GM19395 (cell line): ENCODE measurements around the gene CCL13.

Experiments
- ATAC-seq: cut with Tn5 transposase; IDR thresholded peaks from one replicate; pipeline ENCODE4 v1.9.1; 2021; ENCODE audit warnings: mild to moderate bottlenecking, moderate library complexity; ENCODE audit not compliant: unreplicated experiment

CCL13 gene

GRCh38 chr17:34383216-34383615 is 26.9 kb downstream of the CCL13 start:
- no peak for ATAC-seq

DNA sequence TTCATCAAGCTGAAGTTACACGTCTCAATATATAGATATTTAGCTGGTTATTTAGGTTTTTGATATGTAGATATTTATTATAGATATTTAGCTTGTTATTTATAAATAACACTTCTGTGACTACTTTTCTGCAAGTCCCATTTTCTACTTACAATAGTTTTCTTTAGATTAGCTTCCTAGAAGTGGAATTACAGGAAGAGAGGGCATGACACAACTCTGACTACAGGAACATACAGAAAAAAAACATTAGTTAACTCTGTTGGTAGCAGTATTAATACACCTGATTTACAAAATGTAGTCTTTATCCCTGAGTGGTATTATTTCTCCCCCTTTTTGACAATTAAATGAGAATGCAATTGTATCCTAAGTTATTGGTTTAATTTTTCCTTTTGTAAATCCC is 28.0 kb downstream of the CCL13 start:
- ATAC-seq: no peak

- no peak for ATAC-seq
Observed at GRCh38 chr17:34384822-34385605, 28.7 kb downstream of the CCL13 start.

DNA sequence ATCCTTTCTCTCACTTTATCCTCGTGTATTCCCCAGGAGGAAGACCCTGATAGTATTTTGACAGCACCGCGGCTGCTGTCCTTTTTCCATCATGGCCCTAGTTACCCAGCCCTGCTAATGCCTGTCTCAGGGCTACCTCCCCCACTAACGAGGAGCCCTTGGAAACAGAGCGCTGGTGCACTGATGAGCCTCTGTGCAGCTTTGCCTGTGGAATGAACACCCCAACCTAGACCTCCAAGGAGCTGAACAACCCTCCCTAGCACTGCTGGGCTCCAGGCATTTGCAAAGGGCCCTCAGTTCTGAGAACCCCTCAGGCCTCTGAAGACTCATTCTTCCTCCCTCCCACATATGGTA is 30.0 kb downstream of the CCL13 start:
- ATAC-seq: no peak

- ATAC-seq: no peak
Observed at GRCh38 chr17:34386697-34387550, 30.6 kb downstream of the CCL13 start.

GRCh38 chr17:34387566-34387965 is 31.3 kb downstream of the CCL13 start:
- no peak for ATAC-seq

DNA sequence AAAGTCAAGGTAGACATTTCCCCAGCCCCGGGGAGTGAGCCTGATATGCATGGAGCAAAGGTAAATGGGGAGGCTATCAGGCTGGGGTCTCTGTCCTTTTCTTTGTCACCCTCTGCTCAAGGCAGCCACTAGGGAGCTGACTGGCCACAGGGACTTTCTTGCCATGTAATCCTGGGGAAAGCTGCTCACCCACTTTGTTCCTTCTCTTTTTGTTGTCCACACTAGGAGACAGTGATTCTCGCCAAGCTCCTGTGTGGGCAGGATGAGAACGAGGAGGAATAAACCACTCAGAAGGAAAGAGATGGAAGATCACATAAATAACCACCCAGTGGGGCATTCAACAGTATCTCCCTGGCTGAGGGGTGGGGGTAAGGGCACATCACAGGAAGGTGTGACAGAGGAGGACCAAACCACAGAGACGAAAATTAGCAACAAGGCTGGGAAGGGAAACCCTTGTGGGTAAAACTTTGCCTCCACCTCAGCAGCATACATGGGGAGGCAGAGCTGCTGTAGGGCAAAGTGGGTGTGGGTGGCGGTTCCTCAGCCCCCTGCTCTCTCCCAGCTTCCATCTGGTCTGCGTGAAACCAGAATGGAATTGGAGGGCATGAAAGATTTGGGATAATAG is 33.0 kb downstream of the CCL13 start:
- ATAC-seq: no peak

DNA sequence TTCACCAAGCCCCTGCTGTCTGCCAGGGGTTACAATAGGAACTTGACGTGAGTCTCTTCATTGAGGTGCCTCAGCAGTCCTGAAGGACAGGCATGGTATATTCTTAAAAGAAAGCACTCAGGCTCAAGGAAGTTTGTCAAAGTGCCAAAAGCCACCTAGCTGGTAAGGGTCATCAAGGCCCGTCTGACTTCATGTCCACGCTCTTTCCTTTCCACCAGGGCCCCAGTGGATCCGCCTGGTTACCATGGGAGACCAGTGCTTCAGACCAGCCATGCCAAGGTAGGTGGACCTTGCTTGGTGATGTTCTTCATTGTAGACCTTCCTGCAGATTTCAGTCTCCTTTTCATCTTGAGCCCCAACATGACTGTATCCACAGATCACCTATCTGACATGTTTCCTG is 34.4 kb downstream of the CCL13 start:
- ATAC-seq: no peak

GRCh38 chr17:34391241-34391640 is 35.0 kb downstream of the CCL13 start:
- ATAC-seq: no peak

- no peak for ATAC-seq
Observed at GRCh38 chr17:34393401-34393800, 37.1 kb downstream of the CCL13 start.

DNA sequence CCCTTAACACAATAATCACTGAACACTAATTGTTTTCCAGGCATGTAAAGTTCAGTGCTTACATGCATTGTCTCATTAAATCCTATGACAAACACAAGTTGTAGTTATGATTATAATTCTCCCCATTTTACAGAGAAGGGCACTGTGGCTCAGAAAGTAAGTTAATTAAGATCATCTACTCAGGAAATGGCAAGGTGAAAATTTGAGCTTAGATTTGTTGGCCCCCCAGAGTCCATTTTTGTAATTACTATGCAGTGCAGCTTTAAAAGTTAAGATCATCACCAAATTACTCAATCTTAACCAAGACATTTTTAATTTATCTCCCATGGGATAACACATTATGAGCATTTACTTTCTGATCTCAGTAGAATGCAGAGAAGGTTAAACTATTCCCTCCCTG is 41.0 kb downstream of the CCL13 start:
- ATAC-seq: no peak

DNA sequence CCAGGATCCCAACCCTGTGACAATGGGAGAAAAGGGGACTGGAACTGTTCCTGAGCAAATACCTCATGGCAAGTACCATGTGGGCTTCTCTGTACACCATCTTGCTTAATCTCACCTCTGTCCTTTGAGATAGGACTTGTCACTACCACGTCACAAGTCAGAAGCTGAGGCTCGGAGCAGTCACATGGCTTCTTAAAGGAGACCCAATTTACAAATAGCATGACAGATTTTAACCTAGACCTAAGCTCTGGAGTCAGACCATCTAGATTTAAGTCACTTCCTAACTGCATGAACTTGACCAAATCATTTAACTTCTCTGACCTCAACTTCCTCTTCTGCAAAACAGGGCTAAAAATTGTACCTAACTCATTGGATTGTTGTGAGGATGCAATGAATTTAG is 42.7 kb downstream of the CCL13 start:
- no peak for ATAC-seq

DNA sequence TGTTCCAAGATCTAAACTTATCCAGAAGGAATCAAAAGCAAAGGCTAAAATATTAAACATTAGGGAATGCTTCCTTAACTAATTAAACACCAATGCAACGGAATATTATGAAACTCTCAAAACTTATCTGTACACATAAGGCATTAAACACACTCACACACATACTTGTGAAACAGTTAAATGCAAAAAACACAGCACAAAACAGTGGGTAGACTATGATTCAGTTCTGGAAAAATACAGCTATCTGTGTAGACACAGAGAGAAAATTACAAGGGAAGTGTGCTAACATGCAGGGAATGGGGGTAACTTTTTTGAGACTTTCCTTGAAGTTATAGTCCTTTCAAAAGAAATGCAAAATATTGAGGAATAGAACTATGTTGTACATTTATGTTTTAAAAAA is 43.4 kb downstream of the CCL13 start:
- no peak for ATAC-seq

GRCh38 chr17:34400301-34400931 is 44.1 kb downstream of the CCL13 start:
- ATAC-seq: no peak

- no peak for ATAC-seq
Observed at GRCh38 chr17:34401165-34401564, 44.9 kb downstream of the CCL13 start.

- no peak for ATAC-seq
Observed at GRCh38 chr17:34403006-34403405, 46.7 kb downstream of the CCL13 start.

DNA sequence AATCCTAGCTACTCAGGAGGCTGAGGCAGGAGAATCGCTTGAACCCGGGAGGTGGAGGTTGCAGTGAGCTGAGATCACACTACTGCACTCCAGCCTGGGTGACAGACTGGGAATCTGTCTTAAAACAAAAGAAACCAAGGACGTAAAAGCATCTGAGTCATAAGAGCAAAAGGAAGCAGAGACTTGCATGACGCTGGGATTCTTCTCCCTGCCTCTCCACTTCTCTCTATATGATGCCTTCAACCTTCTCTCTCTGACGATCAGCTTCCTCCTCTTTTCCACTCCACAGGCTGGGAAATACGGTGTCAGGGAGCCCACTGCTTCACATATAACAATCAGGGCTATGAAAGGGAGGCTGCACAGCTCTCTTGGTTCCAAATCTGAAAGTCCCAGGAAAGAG is 49.9 kb downstream of the CCL13 start:
- ATAC-seq: no peak
